Measurements from ENCODE around the gene BRAT1.
"Not testable (repeated sequence)": the region's sequence is repeated elsewhere in the genome, so short reads cannot be mapped to it uniquely, and the experiment has no call there.

BRAT1 gene

GRCh38 chr7:2535872-2536627, 19.3 kb downstream of the BRAT1 start:
- not testable (repeated sequence) for DNase-seq (ENCODE audit: low read depth)

GRCh38 chr7:2534214-2534613, 21.1 kb downstream of the BRAT1 start:
- DNase-seq (ENCODE audit: low read depth): not testable (repeated sequence)

- not testable (repeated sequence) for DNase-seq (ENCODE audit: low read depth)
Observed at GRCh38 chr7:2533566-2533965, 21.8 kb downstream of the BRAT1 start.

- not testable (repeated sequence) for DNase-seq (ENCODE audit: low read depth)
Observed at GRCh38 chr7:2532816-2533215, 22.5 kb downstream of the BRAT1 start.

GRCh38 chr7:2532199-2532772, 23.0 kb downstream of the BRAT1 start:
- DNase-seq (ENCODE audit: low read depth): not testable (repeated sequence)

GRCh38 chr7:2531796-2532110, 23.6 kb downstream of the BRAT1 start:
- DNase-seq (ENCODE audit: low read depth): not testable (repeated sequence)

- not testable (repeated sequence) for DNase-seq (ENCODE audit: low read depth)
Observed at GRCh38 chr7:2530994-2531795, 24.1 kb downstream of the BRAT1 start.

- DNase-seq (ENCODE audit: low read depth): peak; percentile 59
Observed at GRCh38 chr7:2530071-2530987, 25.0 kb downstream of the BRAT1 start.

GRCh38 chr7:2529161-2530070, 25.9 kb downstream of the BRAT1 start:
- DNase-seq (ENCODE audit: low read depth): peak; percentile 49

GRCh38 chr7:2528481-2529095, 26.7 kb downstream of the BRAT1 start:
- no peak for DNase-seq (ENCODE audit: low read depth)

- DNase-seq (ENCODE audit: low read depth): no peak
Observed at GRCh38 chr7:2527505-2528467, 27.5 kb downstream of the BRAT1 start.

GRCh38 chr7:2526659-2527504, 28.4 kb downstream of the BRAT1 start:
- DNase-seq (ENCODE audit: low read depth): no peak

- no peak for DNase-seq (ENCODE audit: low read depth)
Observed at GRCh38 chr7:2525658-2526630, 29.4 kb downstream of the BRAT1 start.

- DNase-seq (ENCODE audit: low read depth): no peak
Observed at GRCh38 chr7:2524808-2525657, 30.3 kb downstream of the BRAT1 start.

- no peak for DNase-seq (ENCODE audit: low read depth)
Observed at GRCh38 chr7:2523941-2524807, 31.1 kb downstream of the BRAT1 start.
